Measurements from ENCODE around the gene TSPAN33.
"Not testable (repeated sequence)": the region's sequence is repeated elsewhere in the genome, so short reads cannot be mapped to it uniquely, and the experiment has no call there.

TSPAN33 gene

GRCh38 chr7:129169686-129170440, 25.4 kb downstream of the TSPAN33 start:
- no peak for DNase-seq
- TF ChIP-seq POLR2A (IDR thresholded peaks at IDR 0.05; ENCODE audit: low read length) (no peak), GATA1 (IDR thresholded peaks at IDR 0.05; ENCODE audit: low read depth, low read length) (no peak)

- TF ChIP-seq POLR2A (IDR thresholded peaks at IDR 0.05; ENCODE audit: low read length) = no peak
- no peak for TF ChIP-seq GATA1 (IDR thresholded peaks at IDR 0.05; ENCODE audit: low read depth, low read length)
- no peak for DNase-seq
These were observed 26.0 kb downstream of the TSPAN33 start for GRCh38 chr7:129170441-129171021.

GRCh38 chr7:129173861-129174260, 29.4 kb downstream of the TSPAN33 start:
- DNase-seq = not testable (repeated sequence)

GRCh38 chr7:129176916-129177710, 32.6 kb downstream of the TSPAN33 start:
- no peak for DNase-seq
- TF ChIP-seq POLR2A (IDR thresholded peaks at IDR 0.05; ENCODE audit: low read length) = no peak
- TF ChIP-seq GATA1 (IDR thresholded peaks at IDR 0.05; ENCODE audit: low read depth, low read length) = no peak

GRCh38 chr7:129184981-129185670, 40.6 kb downstream of the TSPAN33 start:
- no peak for TF ChIP-seq GATA1 (IDR thresholded peaks at IDR 0.05; ENCODE audit: low read depth, low read length)
- no peak for DNase-seq

GRCh38 chr7:129186749-129187260, 42.3 kb downstream of the TSPAN33 start:
- DNase-seq = no peak
- no peak for TF ChIP-seq GATA1 (IDR thresholded peaks at IDR 0.05; ENCODE audit: low read depth, low read length)
- no peak for TF ChIP-seq POLR2A (IDR thresholded peaks at IDR 0.05; ENCODE audit: low read length)

- DNase-seq = no peak
- no peak for TF ChIP-seq GATA1 (IDR thresholded peaks at IDR 0.05; ENCODE audit: low read depth, low read length)
These were observed 43.3 kb downstream of the TSPAN33 start for GRCh38 chr7:129187681-129188371.

GRCh38 chr7:129188372-129188891, 43.9 kb downstream of the TSPAN33 start, which contains the start of gene SMO:
Gene SMO, plus strand, starts transcription at chr7:129188633. Its CDS starts 519 bp downstream, at chr7:129189152.
- no peak for TF ChIP-seq POLR2A (IDR thresholded peaks at IDR 0.05; ENCODE audit: low read length)
- no peak for TF ChIP-seq GATA1 (IDR thresholded peaks at IDR 0.05; ENCODE audit: low read depth, low read length)
- DNase-seq = no peak

- DNase-seq = no peak
- TF ChIP-seq POLR2A (IDR thresholded peaks at IDR 0.05; ENCODE audit: low read length) = no peak
- no peak for TF ChIP-seq GATA1 (IDR thresholded peaks at IDR 0.05; ENCODE audit: low read depth, low read length)
These were observed 44.6 kb downstream of the TSPAN33 start for GRCh38 chr7:129188892-129189660.

- TF ChIP-seq POLR2A (IDR thresholded peaks at IDR 0.05; ENCODE audit: low read length) = no peak
- TF ChIP-seq GATA1 (IDR thresholded peaks at IDR 0.05; ENCODE audit: low read depth, low read length) = no peak
- no peak for DNase-seq
These were observed 45.3 kb downstream of the TSPAN33 start for GRCh38 chr7:129189661-129190310.

- no peak for TF ChIP-seq POLR2A (IDR thresholded peaks at IDR 0.05; ENCODE audit: low read length)
- no peak for TF ChIP-seq GATA1 (IDR thresholded peaks at IDR 0.05; ENCODE audit: low read depth, low read length)
- DNase-seq = no peak
These were observed 46.8 kb downstream of the TSPAN33 start for GRCh38 chr7:129191272-129191671.

- TF ChIP-seq POLR2A (IDR thresholded peaks at IDR 0.05; ENCODE audit: low read length) = no peak
- TF ChIP-seq GATA1 (IDR thresholded peaks at IDR 0.05; ENCODE audit: low read depth, low read length) = no peak
- no peak for DNase-seq
These were observed 49.4 kb downstream of the TSPAN33 start for GRCh38 chr7:129193892-129194291.

Measured in erythroblast (primary cell).